Pulmonary artery endothelial cell (primary cell): ENCODE results near the gene FAM167B. TPM values are rescaled to one million over a fixed set of nuclear protein-coding genes. Genes with fewer than 3 reads are reported as not detected.
A peak's percentile ranks its signal among the peaks of the same experiment; 100 is the strongest.

Experiments
- DNase-seq: peaks from one replicate; pipeline ENCODE4 v3.0.0-alpha.2; 2011; ENCODE audit warnings: low read depth, low spot score
- total RNA-seq: library from RNA; depleted of rRNA; stranded (reverse); fragments of >200 nt; gene quantifications from 2 replicates; pipeline ENCODE4 v1.2.3, GENCODE V29; 2014

Gene FAM167B
- total RNA-seq, 1 donor from 2014 or later: 1.6 TPM

GRCh38 chr1:32223683-32224082, 23.3 kb upstream of the FAM167B start:
- DNase-seq: no peak

- DNase-seq: no peak
Measured at GRCh38 chr1:32224285-32224684, 22.7 kb upstream of the FAM167B start.

GRCh38 chr1:32228771-32229170, 18.3 kb upstream of the FAM167B start:
- DNase-seq: no peak

- no peak for DNase-seq
Measured at GRCh38 chr1:32231843-32232432, 15.1 kb upstream of the FAM167B start.

GRCh38 chr1:32232558-32233304, 14.3 kb upstream of the FAM167B start:
- no peak for DNase-seq

- no peak for DNase-seq
Measured at GRCh38 chr1:32234792-32235191, 12.2 kb upstream of the FAM167B start.

GRCh38 chr1:32239337-32239736, 7.7 kb upstream of the FAM167B start:
- DNase-seq: no peak

- no peak for DNase-seq
Measured at GRCh38 chr1:32239790-32240139, 7.3 kb upstream of the FAM167B start.

- DNase-seq: no peak
Measured at GRCh38 chr1:32240140-32240951, 6.7 kb upstream of the FAM167B start.

GRCh38 chr1:32241001-32241763, 5.8 kb upstream of the FAM167B start:
- no peak for DNase-seq

- no peak for DNase-seq
Measured at GRCh38 chr1:32242341-32242851, 4.6 kb upstream of the FAM167B start.

- DNase-seq: no peak
Measured at GRCh38 chr1:32247452-32247851, 430 bp downstream of the FAM167B start.

GRCh38 chr1:32247983-32248889, 1.2 kb downstream of the FAM167B start:
- no peak for DNase-seq

GRCh38 chr1:32249831-32250525, 3.0 kb downstream of the FAM167B start:
- DNase-seq: peak; percentile 85

GRCh38 chr1:32250893-32251716, 4.1 kb downstream of the FAM167B start, which contains the start of gene LCK:
TSS of gene LCK (plus strand) at chr1:32251265. CDS start at chr1:32274330, 23,065 bp downstream.
- DNase-seq: no peak

- DNase-seq: no peak
Measured at GRCh38 chr1:32255072-32256071, 8.3 kb downstream of the FAM167B start.

- DNase-seq: no peak
Measured at GRCh38 chr1:32256473-32257226, 9.6 kb downstream of the FAM167B start.
